ENCODE results near the gene B3GNT5.

B3GNT5 gene

GRCh38 chr3:183291497-183292031 lies 38.5 kb downstream of the B3GNT5 start:
- no peak for DNase-seq (ENCODE audit: low read depth in 2 of 2)

GRCh38 chr3:183293966-183294365 lies 40.9 kb downstream of the B3GNT5 start:
- DNase-seq (ENCODE audit: low read depth in 2 of 2), result no peak

GRCh38 chr3:183295211-183295610 lies 42.2 kb downstream of the B3GNT5 start:
- no peak for DNase-seq (ENCODE audit: low read depth in 2 of 2)

- DNase-seq (ENCODE audit: low read depth in 2 of 2), result no peak
These were observed 43.9 kb downstream of the B3GNT5 start for GRCh38 chr3:183296944-183297343.

GRCh38 chr3:183298701-183299153 lies 45.7 kb downstream of the B3GNT5 start:
- DNase-seq (ENCODE audit: low read depth in 2 of 2), result no peak

- no peak for DNase-seq (ENCODE audit: low read depth in 2 of 2)
These were observed 46.9 kb downstream of the B3GNT5 start for GRCh38 chr3:183299976-183300375.

GRCh38 chr3:183300996-183301562 lies 48.0 kb downstream of the B3GNT5 start:
- DNase-seq (ENCODE audit: low read depth in 2 of 2), result no peak

- no peak for DNase-seq (ENCODE audit: low read depth in 2 of 2)
These were observed 49.0 kb downstream of the B3GNT5 start for GRCh38 chr3:183301937-183302580.

- no peak for DNase-seq (ENCODE audit: low read depth in 2 of 2)
These were observed 50.6 kb downstream of the B3GNT5 start for GRCh38 chr3:183303690-183304089.

GRCh38 chr3:183306798-183307671 lies 54.0 kb downstream of the B3GNT5 start:
- DNase-seq (ENCODE audit: low read depth in 2 of 2), result peak in 1 of 2 donors; percentile 22

GRCh38 chr3:183307749-183308148 lies 54.7 kb downstream of the B3GNT5 start:
- no peak for DNase-seq (ENCODE audit: low read depth in 2 of 2)

GRCh38 chr3:183308751-183309150 lies 55.7 kb downstream of the B3GNT5 start:
- no peak for DNase-seq (ENCODE audit: low read depth in 2 of 2)

GRCh38 chr3:183309276-183309675 lies 56.2 kb downstream of the B3GNT5 start:
- DNase-seq (ENCODE audit: low read depth in 2 of 2), result no peak

GRCh38 chr3:183310936-183311335 lies 57.9 kb downstream of the B3GNT5 start:
- no peak for DNase-seq (ENCODE audit: low read depth in 2 of 2)

GRCh38 chr3:183312433-183312832 lies 59.4 kb downstream of the B3GNT5 start:
- DNase-seq (ENCODE audit: low read depth in 2 of 2), result no peak

GRCh38 chr3:183313351-183313750 lies 60.3 kb downstream of the B3GNT5 start:
- DNase-seq (ENCODE audit: low read depth in 2 of 2), result no peak

GRCh38 chr3:183313764-183314163 lies 60.7 kb downstream of the B3GNT5 start:
- DNase-seq (ENCODE audit: low read depth in 2 of 2), result no peak

GRCh38 chr3:183315739-183316138 lies 62.7 kb downstream of the B3GNT5 start:
- no peak for DNase-seq (ENCODE audit: low read depth in 2 of 2)

GRCh38 chr3:183317271-183317670 lies 64.2 kb downstream of the B3GNT5 start:
- DNase-seq (ENCODE audit: low read depth in 2 of 2), result no peak

- DNase-seq (ENCODE audit: low read depth in 2 of 2), result no peak
These were observed 65.1 kb downstream of the B3GNT5 start for GRCh38 chr3:183317886-183318865.

- DNase-seq (ENCODE audit: low read depth in 2 of 2), result no peak
These were observed 65.8 kb downstream of the B3GNT5 start for GRCh38 chr3:183318877-183319276.

All from stimulated activated CD4-positive, alpha-beta T cell treated with anti-CD3 and anti-CD28 coated beads, Interleukin-1b, Interleukin-23, amount 100 ng/mL, for 4 hours (primary cell).